Airway epithelial cell (primary cell): ENCODE measurements around the gene CROT. TPM values are rescaled to one million over a fixed set of nuclear protein-coding genes. Genes with fewer than 3 reads are reported as not detected.

Experiments
- total RNA-seq: library from RNA; depleted of rRNA; stranded (reverse); fragments of >200 nt; gene quantifications from 2 replicates; pipeline ENCODE4 v1.2.3, GENCODE V29; 2015

CROT gene
- 17.3 and 21.2 TPM in 2 replicates for total RNA-seq

GRCh38 chr7:87345166-87345927 is at the start of gene CROT:
CROT (plus strand) TSS chr7:87345664; CDS start chr7:87349069, 3,405 bp downstream.

Other genes with a start within 250 kb of the CROT start
- 20.2 and 31.9 TPM in 2 replicates for gene DMTF1, start 193.2 kb upstream of the CROT start, total RNA-seq
- gene TMEM243, start 125.9 kb upstream of the CROT start, total RNA-seq: 25.2 and 39.3 TPM in 2 replicates
- gene ABCB4, start 130.0 kb downstream of the CROT start, total RNA-seq: not detected in 2 replicates